ENCODE data around the gene NCKAP5L. TPM values are rescaled to one million over a fixed set of nuclear protein-coding genes. Genes with fewer than 3 reads are reported as not detected.

Gene NCKAP5L
- total and polyA plus RNA-seq, 9 of the 15 experiments (the other 6 are each of a cell fraction or from before 2014, with no cell fraction given), result 0.01 to 14.4 (median 3.7) TPM

- TF ChIP-seq PHF8 (IDR thresholded peaks at IDR 0.05; ENCODE audit: borderline replicate concordance, low read length) (no peak), ZNF431 (CRISPR knock-in tag; IDR thresholded peaks at IDR 0.05) (no peak), CCAR2 (IDR thresholded peaks at IDR 0.05; ENCODE audit: low read depth, low read length) (no peak), NONO (IDR thresholded peaks at IDR 0.05; ENCODE audit: low read depth in 2 of 2, low read length in 1 of 2) (0 out of 4 replicates have a peak, but pooled peaks of 1 of the 2 experiments have one; percentile 45), ILF3 (IDR thresholded peaks at IDR 0.05; ENCODE audit: borderline replicate concordance) (no peak), KLF6 (CRISPR knock-in tag; IDR thresholded peaks at IDR 0.05; ENCODE audit: borderline replicate concordance) (no peak), STAT5A (IDR thresholded peaks at IDR 0.05; ENCODE audit: borderline replicate concordance, low read length) (no peak), RBBP5 (IDR thresholded peaks at IDR 0.05; ENCODE audit: borderline replicate concordance, insufficient read depth, low read length, poor library complexity, severe bottlenecking) (no peak), SMARCA4 (IDR thresholded peaks at IDR 0.05) (peak; percentile 66), NR2C2 (CRISPR knock-in tag; IDR thresholded peaks at IDR 0.05) (no peak), NR2C2 (tag; IDR thresholded peaks at IDR 0.05) (peak; percentile 20), SMAD2 (IDR thresholded peaks at IDR 0.05; ENCODE audit: low read depth, low read length) (no peak), DIDO1 (tag; IDR thresholded peaks at IDR 0.05; ENCODE audit: low read depth) (no peak), TAL1 (IDR thresholded peaks at IDR 0.05) (no peak; the same call in 1 of the 2 replicates), ZFP30 (CRISPR knock-in tag; IDR thresholded peaks at IDR 0.05; ENCODE audit: borderline replicate concordance) (no peak), MTA3 (IDR thresholded peaks at IDR 0.05; ENCODE audit: borderline replicate concordance) (peak; percentile 36; the same call in 1 of the 2 replicates), NELFE (IDR thresholded peaks at IDR 0.05; ENCODE audit: insufficient read depth, insufficient read length) (no peak), CREM (IDR thresholded peaks at IDR 0.05; ENCODE audit: low read depth) (no peak), ZSCAN32 (CRISPR knock-in tag; IDR thresholded peaks at IDR 0.05) (no peak), E2F5 (CRISPR knock-in tag; IDR thresholded peaks at IDR 0.05) (no peak), PCBP1 (IDR thresholded peaks at IDR 0.05; ENCODE audit: low read depth, low read length, poor library complexity, severe bottlenecking) (no peak), ZBTB43 (CRISPR knock-in tag; IDR thresholded peaks at IDR 0.05) (no peak), BRD9 (IDR thresholded peaks at IDR 0.05; ENCODE audit: low read depth, partially characterized antibody) (no peak), POLR2A (conservative IDR thresholded peaks at IDR 0.05) (no peak), MITF (IDR thresholded peaks at IDR 0.05) (no peak), HNRNPK (IDR thresholded peaks at IDR 0.05; ENCODE audit: low read depth, low read length, poor library complexity, severe bottlenecking) (no peak)
These were observed 77.9 kb downstream of the NCKAP5L start (continued) for GRCh38 chr12:49750027-49750995.

Measured in K562 (cell line).